NK-92 (cell line): ENCODE measurements around the gene SERPINE1.

Experiments used
- DNase-seq: peaks from one replicate; lab custom pipeline; 2025; ENCODE audit not compliant: unreplicated experiment; lab: John Stamatoyannopoulos, UW

SERPINE1 gene

GRCh38 chr7:101185258-101185839 lies 58.4 kb downstream of the SERPINE1 start:
- DNase-seq = no peak

GRCh38 chr7:101186194-101186593 lies 59.3 kb downstream of the SERPINE1 start:
- no peak for DNase-seq

- no peak for DNase-seq
These were observed 60.0 kb downstream of the SERPINE1 start for GRCh38 chr7:101186844-101187428.
